RWPE2 (cell line): ENCODE results near the gene NYNRIN.

Experiments used
- ATAC-seq: fragments of 200-7000 bp; cut with Tn5 transposase; 3 replicates; pipeline ENCODE4 v1.9.1; 2021; ENCODE audit warnings: low read depth
- DNase-seq: peaks from one replicate; pipeline ENCODE4 v3.0.0-alpha.2; 2020; ENCODE audit warnings: low spot score
- H3K27ac ChIP-seq: fragments of 450-650 bp; 2 replicates; pipeline ENCODE4 v1.5.1; 2017; ENCODE audit warnings: mild to moderate bottlenecking; ENCODE audit not compliant: poor library complexity, severe bottlenecking
- H3K27me3 ChIP-seq: fragments of 250-450 bp; sonication (Bioruptor Pico); 2 replicates; pipeline ENCODE4 v1.5.1; 2021; ENCODE audit warnings: mild to moderate bottlenecking, moderate library complexity; ENCODE audit not compliant: insufficient read depth, poor library complexity, severe bottlenecking
- H3K36me3 ChIP-seq: fragments of 250-450 bp; sonication (Bioruptor Pico); 2 replicates; pipeline ENCODE4 v1.5.1; 2020; ENCODE audit warnings: low read depth, mild to moderate bottlenecking, moderate library complexity
- H3K4me1 ChIP-seq: fragments of 250-450 bp; sonication (Bioruptor Pico); 2 replicates; pipeline ENCODE4 v1.5.1; 2021; ENCODE audit warnings: mild to moderate bottlenecking, moderate library complexity; ENCODE audit not compliant: insufficient read depth, poor library complexity, severe bottlenecking
- H3K4me3 ChIP-seq: fragments of 250-450 bp; sonication (Bioruptor Pico); 2 replicates; pipeline ENCODE4 v1.5.1; 2021; ENCODE audit warnings: mild to moderate bottlenecking, moderate library complexity; ENCODE audit not compliant: severe bottlenecking
- H3K9me3 ChIP-seq: fragments of 250-450 bp; sonication (Bioruptor Pico); 2 replicates; pipeline ENCODE4 v1.5.1; 2021; ENCODE audit warnings: mild to moderate bottlenecking, moderate library complexity; ENCODE audit not compliant: severe bottlenecking
- TF ChIP-seq, protein P1 (sequence below): fragments of 450-650 bp; IDR thresholded peaks from one replicate; pipeline ENCODE4 v1.5.1; 2017; ENCODE audit warnings: mild to moderate bottlenecking, moderate library complexity; ENCODE audit not compliant: poor library complexity, severe bottlenecking

NYNRIN gene

DNA sequence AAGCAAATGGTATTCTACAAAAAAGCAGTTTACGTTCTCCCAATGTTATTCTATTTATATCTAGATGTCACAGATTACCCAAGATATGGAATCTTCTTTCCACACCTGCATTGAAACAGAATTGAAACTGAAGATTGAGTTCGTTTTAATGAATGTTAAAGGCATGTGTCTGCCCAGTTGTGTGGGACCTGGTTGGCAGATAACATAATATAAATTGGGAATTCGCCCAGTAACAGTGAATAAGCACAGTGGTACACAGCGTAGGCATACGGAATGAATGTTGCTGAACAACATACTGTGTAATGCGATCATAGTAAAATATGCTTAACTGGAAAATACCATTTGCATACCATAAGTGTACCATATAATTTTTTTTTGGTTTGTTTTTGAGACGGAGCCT lies 35.2 kb downstream of the NYNRIN start:
- ATAC-seq: no peak
- TF ChIP-seq, protein P1, sequence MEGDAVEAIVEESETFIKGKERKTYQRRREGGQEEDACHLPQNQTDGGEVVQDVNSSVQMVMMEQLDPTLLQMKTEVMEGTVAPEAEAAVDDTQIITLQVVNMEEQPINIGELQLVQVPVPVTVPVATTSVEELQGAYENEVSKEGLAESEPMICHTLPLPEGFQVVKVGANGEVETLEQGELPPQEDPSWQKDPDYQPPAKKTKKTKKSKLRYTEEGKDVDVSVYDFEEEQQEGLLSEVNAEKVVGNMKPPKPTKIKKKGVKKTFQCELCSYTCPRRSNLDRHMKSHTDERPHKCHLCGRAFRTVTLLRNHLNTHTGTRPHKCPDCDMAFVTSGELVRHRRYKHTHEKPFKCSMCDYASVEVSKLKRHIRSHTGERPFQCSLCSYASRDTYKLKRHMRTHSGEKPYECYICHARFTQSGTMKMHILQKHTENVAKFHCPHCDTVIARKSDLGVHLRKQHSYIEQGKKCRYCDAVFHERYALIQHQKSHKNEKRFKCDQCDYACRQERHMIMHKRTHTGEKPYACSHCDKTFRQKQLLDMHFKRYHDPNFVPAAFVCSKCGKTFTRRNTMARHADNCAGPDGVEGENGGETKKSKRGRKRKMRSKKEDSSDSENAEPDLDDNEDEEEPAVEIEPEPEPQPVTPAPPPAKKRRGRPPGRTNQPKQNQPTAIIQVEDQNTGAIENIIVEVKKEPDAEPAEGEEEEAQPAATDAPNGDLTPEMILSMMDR: no peak
- no peak overlapping the region for H3K27ac ChIP-seq

DNA sequence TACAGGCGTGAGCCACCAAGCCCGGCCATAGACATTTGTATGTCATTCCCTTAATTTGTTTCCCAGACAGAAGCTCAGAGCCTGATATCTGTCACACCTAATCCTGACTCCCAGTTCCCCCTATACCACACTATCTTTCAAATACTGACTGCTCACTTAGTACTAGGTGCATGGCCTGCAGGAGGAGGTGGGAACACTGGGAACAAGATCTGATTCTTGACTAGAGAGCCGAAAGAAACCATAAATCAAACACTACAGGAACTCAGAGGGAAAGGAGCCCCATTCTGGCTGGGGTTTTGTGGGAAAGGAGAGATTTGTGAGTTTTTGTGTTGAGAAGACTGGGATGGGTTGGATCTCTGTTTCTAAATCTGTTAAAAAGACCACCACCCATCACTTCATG lies 35.9 kb downstream of the NYNRIN start:
- H3K27me3 ChIP-seq: no peaks in the 10 kb centered on the region
- no peak overlapping the region for H3K27ac ChIP-seq
- DNase-seq: no peak
- no peak overlapping the region for H3K4me3 ChIP-seq
- no peaks in the 10 kb centered on the region for H3K9me3 ChIP-seq
- TF ChIP-seq, protein P1: no peak
- peaks cover 5% of the 10 kb centered on the region for H3K4me1 ChIP-seq
- ATAC-seq: no peak
- peaks cover 74% of the 10 kb centered on the region for H3K36me3 ChIP-seq

More for the DNA sequence above, 35.2 kb downstream of the NYNRIN start:
- Histone ChIP-seq H3K9me3 (no peaks in the 10 kb centered on the region), H3K36me3 (peaks cover 68% of the 10 kb centered on the region), H3K27me3 (no peaks in the 10 kb centered on the region), H3K4me3 (no peak overlapping the region), H3K4me1 (peaks cover 10% of the 10 kb centered on the region)
- DNase-seq: no peak

DNA sequence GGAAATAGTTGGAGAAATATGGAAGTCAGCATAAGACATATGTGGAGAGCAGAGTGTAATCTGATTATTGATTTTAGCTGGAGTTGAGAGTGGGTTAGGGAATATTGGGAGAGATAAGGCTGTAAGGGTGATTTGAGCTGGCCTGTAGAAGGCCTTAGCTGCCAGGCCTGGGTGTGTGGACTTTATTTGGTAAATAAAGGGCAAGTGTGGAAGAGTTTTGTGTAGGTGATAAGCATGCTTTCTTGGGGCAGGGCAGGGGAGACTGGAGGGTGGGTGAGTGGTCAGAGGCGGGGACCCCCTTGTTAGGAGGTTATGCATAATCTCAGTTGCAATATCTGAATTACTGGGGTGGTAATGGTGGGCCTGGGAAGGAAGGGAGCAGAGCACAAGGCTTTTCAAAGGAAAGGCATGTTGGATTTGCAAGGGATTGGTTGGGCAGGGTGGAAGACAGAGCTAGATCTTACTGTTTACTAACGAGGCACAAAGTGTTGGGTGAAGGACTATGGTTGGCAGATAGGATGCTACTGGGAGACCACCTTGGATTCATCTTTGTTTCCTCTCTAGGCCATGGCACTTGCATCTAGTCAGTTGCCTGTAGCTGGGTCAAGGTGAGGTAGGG lies 36.5 kb downstream of the NYNRIN start:
- H3K9me3 ChIP-seq: no peaks in the 10 kb centered on the region
- no peaks in the 10 kb centered on the region for H3K27me3 ChIP-seq
- TF ChIP-seq, protein P1: no peak
- DNase-seq (no peak), ATAC-seq (no peak)
- H3K36me3 ChIP-seq: peaks cover 80% of the 10 kb centered on the region
- H3K27ac ChIP-seq: no peak overlapping the region
- H3K4me3 ChIP-seq: no peak overlapping the region
- peaks cover 5% of the 10 kb centered on the region for H3K4me1 ChIP-seq

DNA sequence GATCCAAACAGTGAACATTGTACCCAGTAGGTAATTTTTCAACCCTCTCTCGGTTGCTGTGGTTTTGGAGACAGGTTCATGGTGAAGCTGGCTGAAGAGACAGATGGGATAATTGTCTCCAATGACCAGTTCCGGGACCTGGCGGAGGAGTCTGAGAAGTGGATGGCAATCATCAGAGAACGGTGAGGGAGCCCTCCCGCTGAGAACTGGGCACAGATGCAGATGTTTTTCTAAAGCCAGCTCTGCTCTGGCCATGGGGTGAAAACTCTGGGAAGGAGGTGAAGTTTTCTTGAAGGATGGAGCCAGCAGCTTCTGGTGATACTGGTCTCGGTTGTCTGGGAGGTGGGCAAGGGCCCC lies 37.2 kb downstream of the NYNRIN start:
- Histone ChIP-seq H3K4me3 (no peak overlapping the region), H3K27me3 (no peaks in the 10 kb centered on the region), H3K36me3 (peaks cover 87% of the 10 kb centered on the region), H3K27ac (no peak overlapping the region), H3K9me3 (no peaks in the 10 kb centered on the region), H3K4me1 (peaks cover 4% of the 10 kb centered on the region)
- TF ChIP-seq, protein P1: no peak
- no peak for ATAC-seq
- DNase-seq: no peak

DNA sequence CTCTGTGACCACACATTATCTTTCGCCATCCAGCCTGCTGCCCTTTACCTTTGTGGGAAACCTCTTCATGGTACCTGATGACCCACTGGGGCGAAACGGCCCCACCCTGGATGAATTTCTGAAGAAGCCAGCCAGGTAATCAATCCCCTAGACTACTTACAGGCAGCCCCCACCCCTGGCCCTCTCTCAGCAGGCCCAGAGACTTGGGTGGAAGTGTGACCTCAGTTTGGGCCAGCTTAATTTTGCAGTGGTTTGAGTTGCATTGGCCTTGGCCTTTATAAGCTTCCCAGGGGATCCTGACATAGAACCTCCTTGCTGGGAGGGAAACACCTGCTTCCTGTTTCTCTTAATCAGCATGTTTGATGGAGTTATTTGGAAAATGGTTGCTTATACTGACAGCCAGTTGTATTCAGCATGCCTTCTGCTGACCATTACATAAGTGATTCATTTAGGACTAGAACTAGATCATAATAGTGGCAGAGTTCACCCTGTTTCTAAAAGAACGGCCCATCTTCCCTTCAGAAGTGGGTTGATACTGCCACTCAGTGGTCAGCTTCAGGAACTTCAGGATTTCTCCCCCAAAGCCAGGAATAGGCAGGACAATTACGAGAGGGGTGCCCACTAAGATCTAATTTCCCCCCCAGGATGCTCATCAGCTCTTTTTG lies 37.7 kb downstream of the NYNRIN start:
- TF ChIP-seq, protein P1: peak; percentile 93
- Histone ChIP-seq H3K4me3 (no peak overlapping the region), H3K27me3 (no peaks in the 10 kb centered on the region), H3K27ac (no peak overlapping the region), H3K9me3 (no peaks in the 10 kb centered on the region), H3K4me1 (peaks cover 4% of the 10 kb centered on the region), H3K36me3 (peaks cover 88% of the 10 kb centered on the region)
- ATAC-seq (peak; percentile 37), DNase-seq (no peak)
